ENCODE data around the gene ACAP1. TPM values are rescaled to one million over a fixed set of nuclear protein-coding genes. Genes with fewer than 3 reads are reported as not detected.

ACAP1 gene
- total and polyA plus RNA-seq, 9 of the 15 experiments (the other 6 are each of a cell fraction or from before 2014, with no cell fraction given), result 0.15 to 8.5 (median 2.4) TPM

- TF ChIP-seq AFF1 (IDR thresholded peaks at IDR 0.05; ENCODE audit: low read depth in 1 of 2, partially characterized antibody in 2 of 2) (peak in 1 of 2 experiments; percentile 21), TAF1 (IDR thresholded peaks at IDR 0.05; ENCODE audit: control insufficient read depth, extremely low read depth, insufficient read depth, low read length, severe bottlenecking) (no peak), NEUROD1 (IDR thresholded peaks at IDR 0.05; ENCODE audit: borderline replicate concordance, low read depth, low read length, partially characterized antibody) (no peak), ZNF77 (CRISPR knock-in tag; IDR thresholded peaks at IDR 0.05) (no peak), PHF20 (IDR thresholded peaks at IDR 0.05; ENCODE audit: partially characterized antibody) (peak; percentile 98), POLR2AphosphoS5 (IDR thresholded peaks at IDR 0.05; ENCODE audit: control insufficient read depth, insufficient read depth, low read depth, low read length) (peak; percentile 38; the same call in 1 of the 2 replicates), EZH2 (IDR thresholded peaks at IDR 0.05; ENCODE audit: borderline replicate concordance, low read depth, low read length) (no peak), ZNF124 (CRISPR knock-in tag; IDR thresholded peaks at IDR 0.05) (no peak), PURB (CRISPR knock-in tag; IDR thresholded peaks at IDR 0.05; ENCODE audit: low read depth) (no peak), EHMT2 (IDR thresholded peaks at IDR 0.05) (peak; percentile 92), NCOA6 (IDR thresholded peaks at IDR 0.05) (peak; percentile 32; the same call in 1 of the 2 replicates), DMBX1 (CRISPR knock-in tag; IDR thresholded peaks at IDR 0.05; ENCODE audit: borderline replicate concordance) (no peak), BCOR (IDR thresholded peaks at IDR 0.05) (no peak), ETV5 (CRISPR knock-in tag; IDR thresholded peaks at IDR 0.05; ENCODE audit: low read depth) (peak; percentile 79; the same call in 1 of the 2 replicates), RBFOX2 (IDR thresholded peaks at IDR 0.05; ENCODE audit: low read depth, low read length) (peak; percentile 89), HDAC1 (IDR thresholded peaks at IDR 0.05) (peak in 1 of 2 experiments; percentile 73; a peak in 2 of 4 replicates), GATA2 (CRISPR knock-in tag; IDR thresholded peaks at IDR 0.05) (no peak), BRD9 (IDR thresholded peaks at IDR 0.05; ENCODE audit: low read depth, partially characterized antibody) (no peak), NR4A1 (CRISPR knock-in tag; IDR thresholded peaks at IDR 0.05) (no peak), NR4A1 (tag; IDR thresholded peaks at IDR 0.05) (no peak)
- TF ChIP-seq, protein P1, sequence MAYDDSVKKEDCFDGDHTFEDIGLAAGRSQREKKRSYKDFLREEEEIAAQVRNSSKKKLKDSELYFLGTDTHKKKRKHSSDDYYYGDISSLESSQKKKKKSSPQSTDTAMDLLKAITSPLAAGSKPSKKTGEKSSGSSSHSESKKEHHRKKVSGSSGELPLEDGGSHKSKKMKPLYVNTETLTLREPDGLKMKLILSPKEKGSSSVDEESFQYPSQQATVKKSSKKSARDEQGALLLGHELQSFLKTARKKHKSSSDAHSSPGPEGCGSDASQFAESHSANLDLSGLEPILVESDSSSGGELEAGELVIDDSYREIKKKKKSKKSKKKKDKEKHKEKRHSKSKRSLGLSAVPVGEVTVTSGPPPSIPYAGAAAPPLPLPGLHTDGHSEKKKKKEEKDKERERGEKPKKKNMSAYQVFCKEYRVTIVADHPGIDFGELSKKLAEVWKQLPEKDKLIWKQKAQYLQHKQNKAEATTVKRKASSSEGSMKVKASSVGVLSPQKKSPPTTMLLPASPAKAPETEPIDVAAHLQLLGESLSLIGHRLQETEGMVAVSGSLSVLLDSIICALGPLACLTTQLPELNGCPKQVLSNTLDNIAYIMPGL (CRISPR knock-in tag; IDR thresholded peaks at IDR 0.05), result no peak
- TF ChIP-seq, protein P2, sequence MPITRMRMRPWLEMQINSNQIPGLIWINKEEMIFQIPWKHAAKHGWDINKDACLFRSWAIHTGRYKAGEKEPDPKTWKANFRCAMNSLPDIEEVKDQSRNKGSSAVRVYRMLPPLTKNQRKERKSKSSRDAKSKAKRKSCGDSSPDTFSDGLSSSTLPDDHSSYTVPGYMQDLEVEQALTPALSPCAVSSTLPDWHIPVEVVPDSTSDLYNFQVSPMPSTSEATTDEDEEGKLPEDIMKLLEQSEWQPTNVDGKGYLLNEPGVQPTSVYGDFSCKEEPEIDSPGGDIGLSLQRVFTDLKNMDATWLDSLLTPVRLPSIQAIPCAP (CRISPR knock-in tag; IDR thresholded peaks at IDR 0.05; ENCODE audit: borderline replicate concordance), result no peak
These were observed 21.4 kb upstream of the ACAP1 start, which contains the start of gene GPS2 (continued) for GRCh38 chr17:7314719-7315569.

Data from K562 (cell line).